T-helper 17 cell (primary cell): ENCODE measurements around the gene C16orf90. TPM values are rescaled to one million over a fixed set of nuclear protein-coding genes. Genes with fewer than 3 reads are reported as not detected.
"Not testable (repeated sequence)": the region's sequence is repeated elsewhere in the genome, so short reads cannot be mapped to it uniquely, and the experiment has no call there.

Experiments
- ATAC-seq: fragments of 150-1000 bp; cut with Tn5 transposase; 2 replicates; pipeline ENCODE4 v1.10.0; 2021; ENCODE audit warnings: mild to moderate bottlenecking, moderate library complexity
- DNase-seq, 3 donors: peaks; one replicate each; pipeline versions ENCODE4 v3.0.0 to v3.0.0-alpha.2; 2020 to 2021
- H3K9me3 ChIP-seq: one replicate; pipeline ENCODE4 v1.7.0; 2013; ENCODE audit warnings: low read length, mild to moderate bottlenecking; ENCODE audit not compliant: control insufficient read depth, poor library complexity, severe bottlenecking
- H3K27ac Mint-ChIP-seq: one replicate; pipeline ENCODE4 v1.8.0; 2022; ENCODE audit warnings: mild to moderate bottlenecking, moderate library complexity, mixed read lengths
- H3K27me3 Mint-ChIP-seq: one replicate; pipeline ENCODE4 v1.8.0; 2022; ENCODE audit warnings: mixed read lengths
- H3K36me3 Mint-ChIP-seq: one replicate; pipeline ENCODE4 v1.8.0; 2022; ENCODE audit warnings: low read depth, mixed read lengths
- H3K4me1 Mint-ChIP-seq: one replicate; pipeline ENCODE4 v1.8.0; 2022; ENCODE audit warnings: mild to moderate bottlenecking, mixed read lengths
- H3K4me3 Mint-ChIP-seq: one replicate; pipeline ENCODE4 v1.8.0; 2022; ENCODE audit warnings: mild to moderate bottlenecking, moderate library complexity, mixed read lengths
- total RNA-seq, 4 donors: library from RNA in 2 of 4; stranded (reverse) in 2 of 4; gene quantifications; one replicate each; pipeline ENCODE4 v1.2.3 and lab custom pipeline; 2022 to 2026

C16orf90 gene
- total RNA-seq: not detected
- total RNA-seq (lab: John Stamatoyannopoulos, UW): 0 reads per million in 2 donors

- H3K36me3 Mint-ChIP-seq: no peaks in the 10 kb centered on the region
- H3K4me3 Mint-ChIP-seq: no peak within 1 kb of the TSS
- H3K9me3 ChIP-seq: no peaks in the 10 kb centered on the region
- no peaks in the 10 kb centered on the region for H3K27me3 Mint-ChIP-seq
- H3K27ac Mint-ChIP-seq: no peak within 1 kb of the TSS
- DNase-seq (no peak), ATAC-seq (no peak)
- H3K4me1 Mint-ChIP-seq: peaks cover 5% of the 10 kb centered on the region
Measured at GRCh38 chr16:3495176-3495575, at the start of gene C16orf90. Gene C16orf90 (minus strand): TSS chr16:3495489. CDS start chr16:3495421, 68 bp downstream.

- Mint-ChIP-seq H3K4me3 (no peak overlapping the region), H3K36me3 (no peaks in the 10 kb centered on the region)
- no peak for ATAC-seq
Measured at GRCh38 chr16:3542601-3543373, 47.5 kb upstream of the C16orf90 start.

GRCh38 chr16:3541527-3542155 lies 46.4 kb upstream of the C16orf90 start:
- Mint-ChIP-seq H3K36me3 (no peaks in the 10 kb centered on the region), H3K27me3 (no peaks in the 10 kb centered on the region), H3K4me1 (no peaks in the 10 kb centered on the region), H3K4me3 (no peak overlapping the region), H3K27ac (no peak overlapping the region)
- DNase-seq (no peak), ATAC-seq (no peak)
- no peaks in the 10 kb centered on the region for H3K9me3 ChIP-seq

More at GRCh38 chr16:3542601-3543373, 47.5 kb upstream of the C16orf90 start:
- no peaks in the 10 kb centered on the region for H3K9me3 ChIP-seq
- Mint-ChIP-seq H3K27me3 (no peaks in the 10 kb centered on the region), H3K4me1 (peaks cover 2% of the 10 kb centered on the region), H3K27ac (peak overlapping the region; percentile 72)
- no peak for DNase-seq

- Mint-ChIP-seq H3K27me3 (no peaks in the 10 kb centered on the region), H3K4me3 (no peak overlapping the region), H3K27ac (no peak overlapping the region), H3K4me1 (peaks cover 19% of the 10 kb centered on the region), H3K36me3 (no peaks in the 10 kb centered on the region)
- DNase-seq: no peak
- no peak for ATAC-seq
- no peaks in the 10 kb centered on the region for H3K9me3 ChIP-seq
Measured at GRCh38 chr16:3538222-3538621, 42.9 kb upstream of the C16orf90 start.

GRCh38 chr16:3536851-3537250 lies 41.6 kb upstream of the C16orf90 start:
- peak overlapping the region; percentile 61 for H3K27ac Mint-ChIP-seq
- no peaks in the 10 kb centered on the region for H3K36me3 Mint-ChIP-seq
- peaks cover 19% of the 10 kb centered on the region for H3K4me1 Mint-ChIP-seq
- DNase-seq (no peak), ATAC-seq (no peak)
- no peak overlapping the region for H3K4me3 Mint-ChIP-seq
- H3K27me3 Mint-ChIP-seq: no peaks in the 10 kb centered on the region
- no peaks in the 10 kb centered on the region for H3K9me3 ChIP-seq

GRCh38 chr16:3536271-3536731 lies 41.0 kb upstream of the C16orf90 start:
- Mint-ChIP-seq H3K36me3 (no peaks in the 10 kb centered on the region), H3K27ac (no peak overlapping the region), H3K4me1 (peaks cover 21% of the 10 kb centered on the region), H3K4me3 (no peak overlapping the region), H3K27me3 (no peaks in the 10 kb centered on the region)
- no peaks in the 10 kb centered on the region for H3K9me3 ChIP-seq
- ATAC-seq: no peak
- no peak for DNase-seq

- Mint-ChIP-seq H3K27me3 (no peaks in the 10 kb centered on the region), H3K36me3 (no peaks in the 10 kb centered on the region), H3K27ac (peak overlapping the region; percentile 86), H3K4me1 (peaks cover 22% of the 10 kb centered on the region), H3K4me3 (no peak overlapping the region)
- DNase-seq (no peak), ATAC-seq (no peak)
- H3K9me3 ChIP-seq: no peaks in the 10 kb centered on the region
Measured at GRCh38 chr16:3534126-3534525, 38.8 kb upstream of the C16orf90 start.

GRCh38 chr16:3532741-3533140 lies 37.5 kb upstream of the C16orf90 start:
- DNase-seq (no peak), ATAC-seq (no peak)
- Mint-ChIP-seq H3K27ac (peak overlapping the region; percentile 86), H3K27me3 (no peaks in the 10 kb centered on the region), H3K36me3 (peaks cover 5% of the 10 kb centered on the region), H3K4me3 (no peak overlapping the region), H3K4me1 (peaks cover 31% of the 10 kb centered on the region)
- no peaks in the 10 kb centered on the region for H3K9me3 ChIP-seq

GRCh38 chr16:3530371-3530914 lies 35.2 kb upstream of the C16orf90 start:
- Mint-ChIP-seq H3K27ac (no peak overlapping the region), H3K4me3 (no peak overlapping the region), H3K4me1 (peaks cover 33% of the 10 kb centered on the region), H3K36me3 (peaks cover 5% of the 10 kb centered on the region), H3K27me3 (no peaks in the 10 kb centered on the region)
- ATAC-seq: no peak
- no peaks in the 10 kb centered on the region for H3K9me3 ChIP-seq
- no peak for DNase-seq

GRCh38 chr16:3529175-3529574 lies 33.9 kb upstream of the C16orf90 start:
- no peaks in the 10 kb centered on the region for H3K9me3 ChIP-seq
- Mint-ChIP-seq H3K36me3 (peaks cover 5% of the 10 kb centered on the region), H3K4me3 (no peak overlapping the region), H3K4me1 (peaks cover 23% of the 10 kb centered on the region), H3K27me3 (no peaks in the 10 kb centered on the region), H3K27ac (no peak overlapping the region)
- DNase-seq (no peak), ATAC-seq (no peak)

GRCh38 chr16:3528406-3528805 lies 33.1 kb upstream of the C16orf90 start:
- ATAC-seq (no peak), DNase-seq (no peak)
- peaks cover 19% of the 10 kb centered on the region for H3K4me1 Mint-ChIP-seq
- no peak overlapping the region for H3K4me3 Mint-ChIP-seq
- H3K36me3 Mint-ChIP-seq: peaks cover 5% of the 10 kb centered on the region
- no peaks in the 10 kb centered on the region for H3K27me3 Mint-ChIP-seq
- H3K9me3 ChIP-seq: no peaks in the 10 kb centered on the region
- H3K27ac Mint-ChIP-seq: peak overlapping the region; percentile 87

GRCh38 chr16:3527216-3527829 lies 32.0 kb upstream of the C16orf90 start:
- not testable (repeated sequence) for H3K27me3 Mint-ChIP-seq, H3K27ac Mint-ChIP-seq, H3K9me3 ChIP-seq, ATAC-seq, H3K4me3 Mint-ChIP-seq, H3K36me3 Mint-ChIP-seq
- peak in 1 of 3 donors; percentile 36 for DNase-seq
- H3K4me1 Mint-ChIP-seq: peaks cover 19% of the 10 kb centered on the region

- H3K9me3 ChIP-seq: no peaks in the 10 kb centered on the region
- no peak for DNase-seq
- peaks cover 16% of the 10 kb centered on the region for H3K4me1 Mint-ChIP-seq
- ATAC-seq: no peak
- H3K27me3 Mint-ChIP-seq: no peaks in the 10 kb centered on the region
- peak overlapping the region; percentile 63 for H3K27ac Mint-ChIP-seq
- H3K36me3 Mint-ChIP-seq: peaks cover 5% of the 10 kb centered on the region
- H3K4me3 Mint-ChIP-seq: no peak overlapping the region
Measured at GRCh38 chr16:3525951-3526350, 30.7 kb upstream of the C16orf90 start.
